Muscle of leg (tissue), 11 donors: ENCODE data around the gene CKMT1B. TPM values are rescaled to one million over a fixed set of nuclear protein-coding genes. Genes with fewer than 3 reads are reported as not detected.
"Not testable (repeated sequence)": the region's sequence is repeated elsewhere in the genome, so short reads cannot be mapped to it uniquely, and the experiment has no call there.

Experiments
- DNase-seq: peaks from one replicate; pipeline ENCODE4 v3.0.0; 2013
- H3K27ac ChIP-seq: one replicate; pipeline ENCODE4 v1.5.1; 2013; ENCODE audit warnings: mild to moderate bottlenecking, low read length, control low read depth
- H3K27me3 ChIP-seq: one replicate; pipeline ENCODE4 v1.6.1; 2013; ENCODE audit warnings: low read length; ENCODE audit not compliant: control insufficient read depth, insufficient read depth
- H3K36me3 ChIP-seq: one replicate; pipeline ENCODE4 v1.6.1; 2013; ENCODE audit warnings: low read length; ENCODE audit not compliant: control insufficient read depth, insufficient read depth
- H3K4me1 ChIP-seq: one replicate; pipeline ENCODE4 v1.6.1; 2013; ENCODE audit warnings: low read length; ENCODE audit not compliant: control insufficient read depth, insufficient read depth
- H3K4me3 ChIP-seq: one replicate; pipeline ENCODE4 v1.5.1; 2013; ENCODE audit warnings: low read length, control low read depth
- H3K9me3 ChIP-seq: replicated peaks from 2 replicates; pipeline ENCODE4 v1.6.1; 2013; ENCODE audit warnings: low read depth, low read length; ENCODE audit not compliant: control insufficient read depth
- WGBS: methylation state at CpG from one replicate; pipeline ENCODE4 v1.1.5; 2013; ENCODE audit warnings: missing lambda C conversion rate; ENCODE audit not compliant: insufficient coverage; 5-methylcytosine and 5-hydroxymethylcytosine counted together
- polyA plus RNA-seq, 8 donors: library from polyadenylated mRNA; unstranded; fragments of 120-200 nt; gene quantifications; one replicate each; pipeline versions ENCODE4 v1.2.1 to v1.2.3, GENCODE V29; 2013; ENCODE audit warnings: inconsistent platforms in 1 of 8, low replicate concordance in 1 of 8; ENCODE audit not compliant: insufficient read length in 8 of 8, insufficient read depth in 1 of 8
- total RNA-seq: library from RNA; stranded (reverse); fragments of 120-200 nt; gene quantifications from one replicate; pipeline ENCODE4 v1.2.4, GENCODE V29; 2013

The CKMT1B gene
- total and polyA plus RNA-seq, 9 donors = 0.34 to 1.4 TPM; not detected in 7

GRCh38 chr15:43574607-43575006, 19.2 kb upstream of the CKMT1B start:
- DNase-seq, H3K4me1 ChIP-seq, H3K27ac ChIP-seq, H3K4me3 ChIP-seq, H3K9me3 ChIP-seq, H3K36me3 ChIP-seq, H3K27me3 ChIP-seq: not testable (repeated sequence)
- no CpG with 5 or more reads among the region's 1 CpG for WGBS

GRCh38 chr15:43589778-43590466, 3.9 kb upstream of the CKMT1B start, which contains the start of gene PPIP5K1:
PPIP5K1 (minus strand) TSS chr15:43590208; CDS start chr15:43584504, 5,704 bp downstream.
- no CpG with 5 or more reads among the region's 54 CpGs for WGBS
- not testable (repeated sequence) for DNase-seq, H3K27ac ChIP-seq, H3K4me1 ChIP-seq, H3K36me3 ChIP-seq, H3K27me3 ChIP-seq, H3K4me3 ChIP-seq, H3K9me3 ChIP-seq

GRCh38 chr15:43592841-43593240, 986 bp upstream of the CKMT1B start:
- not testable (repeated sequence) for H3K36me3 ChIP-seq, H3K4me1 ChIP-seq, H3K27me3 ChIP-seq, H3K4me3 ChIP-seq, DNase-seq, H3K9me3 ChIP-seq, H3K27ac ChIP-seq
- WGBS = no CpG with 5 or more reads among the region's 8 CpGs

GRCh38 chr15:43599131-43599530, 5.3 kb downstream of the CKMT1B start:
- whole genome bisulfite sequencing = no CpG with 5 or more reads among the region's 6 CpGs

GRCh38 chr15:43600200-43600599, 6.4 kb downstream of the CKMT1B start:
- H3K9me3 ChIP-seq, H3K36me3 ChIP-seq, H3K4me3 ChIP-seq, DNase-seq, H3K4me1 ChIP-seq, H3K27ac ChIP-seq: not testable (repeated sequence)
- peaks cover 29% of the 10 kb centered on the region for H3K27me3 ChIP-seq
- WGBS = no CpG with 5 or more reads among the region's 2 CpGs

More at GRCh38 chr15:43599131-43599530, 5.3 kb downstream of the CKMT1B start:
- H3K9me3 ChIP-seq, H3K27ac ChIP-seq, H3K36me3 ChIP-seq, DNase-seq, H3K4me3 ChIP-seq, H3K4me1 ChIP-seq: not testable (repeated sequence)
- H3K27me3 ChIP-seq = peaks cover 18% of the 10 kb centered on the region

- peaks cover 30% of the 10 kb centered on the region for H3K27me3 ChIP-seq
- H3K9me3 ChIP-seq, H3K36me3 ChIP-seq, H3K4me1 ChIP-seq, H3K27ac ChIP-seq, H3K4me3 ChIP-seq: not testable (repeated sequence)
- 94% methylated on average over 2 of the region's 6 CpGs for WGBS
- peak; percentile 62 for DNase-seq
Observed at GRCh38 chr15:43602233-43602632, 8.4 kb downstream of the CKMT1B start.

- no CpG with 5 or more reads among the region's 8 CpGs for WGBS
- not testable (repeated sequence) for H3K36me3 ChIP-seq, H3K9me3 ChIP-seq, H3K4me3 ChIP-seq, H3K27me3 ChIP-seq, H3K4me1 ChIP-seq, DNase-seq, H3K27ac ChIP-seq
Observed at GRCh38 chr15:43617750-43618149, 23.9 kb downstream of the CKMT1B start.

GRCh38 chr15:43618700-43619099, 24.9 kb downstream of the CKMT1B start, which contains the start of gene STRC:
STRC (minus strand) TSS chr15:43618800; CDS start chr15:43618722, 78 bp downstream.
- H3K36me3 ChIP-seq, H3K27me3 ChIP-seq, H3K9me3 ChIP-seq, H3K4me1 ChIP-seq, H3K4me3 ChIP-seq, DNase-seq, H3K27ac ChIP-seq: not testable (repeated sequence)
- WGBS = no CpG with 5 or more reads among the region's 2 CpGs

- not testable (repeated sequence) for H3K4me1 ChIP-seq, H3K27me3 ChIP-seq
- no CpG with 5 or more reads among the region's 7 CpGs for WGBS
Observed at GRCh38 chr15:43622068-43622799, 28.4 kb downstream of the CKMT1B start.

GRCh38 chr15:43625106-43625505, 31.3 kb downstream of the CKMT1B start:
- H3K27me3 ChIP-seq = no peaks in the 10 kb centered on the region
- H3K4me1 ChIP-seq = no peaks in the 10 kb centered on the region
- H3K27ac ChIP-seq = no peak overlapping the region
- no peaks in the 10 kb centered on the region for H3K9me3 ChIP-seq
- H3K4me3 ChIP-seq = no peak overlapping the region
- no peaks in the 10 kb centered on the region for H3K36me3 ChIP-seq
- WGBS = no CpG with 5 or more reads among the region's 5 CpGs
- DNase-seq = peak; percentile 11

More at GRCh38 chr15:43622068-43622799, 28.4 kb downstream of the CKMT1B start:
- H3K27ac ChIP-seq, H3K36me3 ChIP-seq, DNase-seq, H3K9me3 ChIP-seq, H3K4me3 ChIP-seq: not testable (repeated sequence)
